ENCODE data around the gene STT3A. TPM values are rescaled to one million over a fixed set of nuclear protein-coding genes. Genes with fewer than 3 reads are reported as not detected.

STT3A gene
- polyA plus RNA-seq, 1 donor (not counting 4 experiments of a cell fraction or from before 2014, with no cell fraction given): 183 TPM

GRCh38 chr11:125618383-125618782 lies 25.7 kb downstream of the STT3A start:
- Histone ChIP-seq H3K27me3 (ENCODE audit: control insufficient read depth, extremely low read depth, insufficient read depth, low read length) (no peaks in the 10 kb centered on the region), H2AFZ (ENCODE audit: control insufficient read depth, low read length) (no peak overlapping the region), H3K9me1 (ENCODE audit: control insufficient read depth, extremely low read depth, insufficient read depth, low read length) (no peaks in the 10 kb centered on the region), H4K20me1 (ENCODE audit: control insufficient read depth, extremely low read depth, insufficient read depth, low read length) (no peaks in the 10 kb centered on the region), H3K79me2 (ENCODE audit: control insufficient read depth, insufficient read depth, low read length) (no peaks in the 10 kb centered on the region), H3K4me2 (ENCODE audit: control insufficient read depth, extremely low read depth, insufficient read depth, low read depth, low read length) (no peak overlapping the region), H3K9ac (ENCODE audit: control insufficient read depth, extremely low read depth, insufficient read depth, low read length) (no peak overlapping the region), H3K27ac (ENCODE audit: control insufficient read depth, insufficient read depth, low read length) (no peak overlapping the region), H3K4me1 (ENCODE audit: control insufficient read depth, extremely low read depth, insufficient read depth, low read length) (peaks cover 13% of the 10 kb centered on the region), H3K4me3 (ENCODE audit: control insufficient read depth in 2 of 3, extremely low read depth in 1 of 3, insufficient read depth in 2 of 3, low read depth in 1 of 3, low read length in 3 of 3) (no peak overlapping the region), H3K36me3 (ENCODE audit: control insufficient read depth in 2 of 2, extremely low read depth in 1 of 2, insufficient read depth in 2 of 2, low read length in 2 of 2) (peaks cover 15 to 40% of the 10 kb centered on the region in 2 experiments), H3K9me3 (ENCODE audit: control insufficient read depth, low read depth, low read length) (no peaks in the 10 kb centered on the region)
- TF ChIP-seq, protein P1, sequence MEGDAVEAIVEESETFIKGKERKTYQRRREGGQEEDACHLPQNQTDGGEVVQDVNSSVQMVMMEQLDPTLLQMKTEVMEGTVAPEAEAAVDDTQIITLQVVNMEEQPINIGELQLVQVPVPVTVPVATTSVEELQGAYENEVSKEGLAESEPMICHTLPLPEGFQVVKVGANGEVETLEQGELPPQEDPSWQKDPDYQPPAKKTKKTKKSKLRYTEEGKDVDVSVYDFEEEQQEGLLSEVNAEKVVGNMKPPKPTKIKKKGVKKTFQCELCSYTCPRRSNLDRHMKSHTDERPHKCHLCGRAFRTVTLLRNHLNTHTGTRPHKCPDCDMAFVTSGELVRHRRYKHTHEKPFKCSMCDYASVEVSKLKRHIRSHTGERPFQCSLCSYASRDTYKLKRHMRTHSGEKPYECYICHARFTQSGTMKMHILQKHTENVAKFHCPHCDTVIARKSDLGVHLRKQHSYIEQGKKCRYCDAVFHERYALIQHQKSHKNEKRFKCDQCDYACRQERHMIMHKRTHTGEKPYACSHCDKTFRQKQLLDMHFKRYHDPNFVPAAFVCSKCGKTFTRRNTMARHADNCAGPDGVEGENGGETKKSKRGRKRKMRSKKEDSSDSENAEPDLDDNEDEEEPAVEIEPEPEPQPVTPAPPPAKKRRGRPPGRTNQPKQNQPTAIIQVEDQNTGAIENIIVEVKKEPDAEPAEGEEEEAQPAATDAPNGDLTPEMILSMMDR (optimal IDR thresholded peaks at IDR 0.05 in 1 of 3, IDR thresholded peaks at IDR 0.05 in 1 of 3, conservative IDR thresholded peaks at IDR 0.05 in 1 of 3; ENCODE audit: extremely low read depth in 1 of 3, insufficient read depth in 2 of 3, low read length in 3 of 3): no peak
- no peak for TF ChIP-seq EZH2 (IDR thresholded peaks at IDR 0.05; ENCODE audit: low read length)
- no peak for DNase-seq (ENCODE audit: low read depth, low spot score)
- dilution Hi-C loops (cut with MboI; ENCODE audit: extremely low pct_ligation_motif_present, low sequenced_read_pairs): no loop called here
- no peak for FAIRE-seq

GRCh38 chr11:125621995-125622394 lies 29.3 kb downstream of the STT3A start:
- H3K79me2 ChIP-seq (ENCODE audit: control insufficient read depth, insufficient read depth, low read length): peaks cover 2% of the 10 kb centered on the region
- no peaks in the 10 kb centered on the region for H3K9me3 ChIP-seq (ENCODE audit: control insufficient read depth, low read depth, low read length)
- H3K27ac ChIP-seq (ENCODE audit: control insufficient read depth, insufficient read depth, low read length): no peak overlapping the region
- no peaks in the 10 kb centered on the region for H3K27me3 ChIP-seq (ENCODE audit: control insufficient read depth, extremely low read depth, insufficient read depth, low read length)
- no peak overlapping the region for H3K4me3 ChIP-seq (ENCODE audit: control insufficient read depth in 2 of 3, extremely low read depth in 1 of 3, insufficient read depth in 2 of 3, low read depth in 1 of 3, low read length in 3 of 3)
- FAIRE-seq (no peak), DNase-seq (ENCODE audit: low read depth, low spot score) (no peak)
- peaks cover 26% of the 10 kb centered on the region for H3K4me1 ChIP-seq (ENCODE audit: control insufficient read depth, extremely low read depth, insufficient read depth, low read length)
- peaks cover 9 to 36% of the 10 kb centered on the region in 2 experiments for H3K36me3 ChIP-seq (ENCODE audit: control insufficient read depth in 2 of 2, extremely low read depth in 1 of 2, insufficient read depth in 2 of 2, low read length in 2 of 2)
- no peak overlapping the region for H3K9ac ChIP-seq (ENCODE audit: control insufficient read depth, extremely low read depth, insufficient read depth, low read length)
- no peak overlapping the region for H2AFZ ChIP-seq (ENCODE audit: control insufficient read depth, low read length)
- no peak overlapping the region for H3K4me2 ChIP-seq (ENCODE audit: control insufficient read depth, extremely low read depth, insufficient read depth, low read depth, low read length)
- H4K20me1 ChIP-seq (ENCODE audit: control insufficient read depth, extremely low read depth, insufficient read depth, low read length): no peaks in the 10 kb centered on the region
- H3K9me1 ChIP-seq (ENCODE audit: control insufficient read depth, extremely low read depth, insufficient read depth, low read length): no peaks in the 10 kb centered on the region
- dilution Hi-C loops (cut with MboI; ENCODE audit: extremely low pct_ligation_motif_present, low sequenced_read_pairs): no loop called here
- TF ChIP-seq, protein P1 (optimal IDR thresholded peaks at IDR 0.05 in 1 of 3, IDR thresholded peaks at IDR 0.05 in 1 of 3, conservative IDR thresholded peaks at IDR 0.05 in 1 of 3; ENCODE audit: extremely low read depth in 1 of 3, insufficient read depth in 2 of 3, low read length in 3 of 3): no peak
- TF ChIP-seq EZH2 (IDR thresholded peaks at IDR 0.05; ENCODE audit: low read length): no peak
